ENCODE results near the gene CASZ1.

CASZ1 gene

DNA sequence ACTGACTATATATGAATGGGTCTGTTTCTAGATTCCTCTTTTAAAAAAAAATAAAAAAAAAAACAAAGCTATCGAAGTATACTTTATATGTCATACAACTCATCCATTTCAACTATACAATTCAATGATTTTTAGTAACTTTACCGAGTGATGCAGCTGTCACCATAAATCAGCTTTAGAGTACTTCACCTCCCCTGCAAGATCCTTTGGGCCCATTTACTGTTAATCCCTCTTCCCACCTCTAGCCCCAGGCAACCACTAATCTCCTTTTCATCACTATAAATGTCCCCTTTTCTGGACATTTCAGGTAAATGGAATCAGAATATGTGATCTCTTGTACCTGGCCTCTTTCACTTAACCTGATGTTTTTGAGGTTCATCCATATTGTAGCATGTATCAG is 187.8 kb downstream of the CASZ1 start:
- no peak for DNase-seq (ENCODE audit: low read depth in 2 of 2)

DNA sequence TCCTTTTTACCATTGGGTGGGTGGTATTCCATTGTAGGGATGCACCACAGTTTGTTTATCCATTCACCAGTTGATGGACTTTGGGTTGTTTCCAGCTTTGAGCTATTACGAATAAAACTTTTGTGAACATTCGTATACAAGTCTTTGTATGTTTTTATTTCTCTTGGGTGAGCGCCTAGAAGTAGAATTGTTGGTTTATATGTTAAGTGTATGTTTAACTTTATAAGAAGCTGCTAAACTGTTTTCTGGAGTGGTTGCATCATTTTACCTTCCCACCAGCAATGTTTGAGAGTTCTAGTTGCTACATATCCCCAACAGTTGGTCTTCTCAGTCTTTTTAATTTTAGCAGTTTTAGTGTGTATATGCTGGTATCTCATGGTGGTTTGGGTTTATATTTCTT is 189.2 kb downstream of the CASZ1 start:
- DNase-seq (ENCODE audit: low read depth in 2 of 2): no peak

DNA sequence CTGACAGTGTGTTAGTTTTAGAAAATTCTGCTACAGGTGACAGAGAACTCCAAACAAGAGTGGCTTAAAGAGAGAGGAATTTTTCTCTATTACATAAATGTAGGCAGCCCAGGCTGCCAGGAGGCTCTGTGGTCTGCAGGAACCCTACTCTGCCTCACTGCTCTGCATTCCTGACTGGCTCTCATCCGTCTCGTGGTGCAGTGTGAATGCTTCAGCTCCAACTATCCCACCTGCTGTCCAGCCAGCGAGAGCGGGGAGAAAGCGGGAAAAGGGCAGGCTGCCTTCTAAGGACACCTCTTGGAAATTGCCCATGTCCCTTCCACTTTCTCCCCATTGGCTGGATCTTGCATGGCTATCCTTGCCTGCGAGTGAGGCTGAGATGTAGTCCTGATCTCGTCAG is 190.4 kb downstream of the CASZ1 start:
- DNase-seq (ENCODE audit: low read depth in 2 of 2): no peak

DNA sequence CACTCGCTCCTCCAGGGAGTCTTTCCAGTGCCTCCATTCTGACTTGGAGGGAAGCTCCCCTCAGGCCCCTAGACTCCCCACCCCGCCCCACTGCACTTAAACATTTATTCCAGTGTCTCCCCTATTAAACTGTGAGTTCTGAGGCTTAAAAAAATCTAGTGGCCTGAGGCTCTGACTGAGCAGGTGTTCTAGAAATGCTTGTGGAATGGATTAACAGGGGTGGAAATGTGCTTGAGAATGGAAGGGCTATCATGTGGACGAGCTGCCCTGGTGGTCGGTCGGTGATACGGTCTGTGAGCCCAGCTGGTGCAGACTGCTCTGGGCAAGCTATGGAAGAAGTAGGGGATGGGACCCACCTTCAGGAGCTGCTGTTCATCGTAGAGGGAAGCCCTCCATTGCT is 191.5 kb downstream of the CASZ1 start:
- no peak for DNase-seq (ENCODE audit: low read depth in 2 of 2)

DNA sequence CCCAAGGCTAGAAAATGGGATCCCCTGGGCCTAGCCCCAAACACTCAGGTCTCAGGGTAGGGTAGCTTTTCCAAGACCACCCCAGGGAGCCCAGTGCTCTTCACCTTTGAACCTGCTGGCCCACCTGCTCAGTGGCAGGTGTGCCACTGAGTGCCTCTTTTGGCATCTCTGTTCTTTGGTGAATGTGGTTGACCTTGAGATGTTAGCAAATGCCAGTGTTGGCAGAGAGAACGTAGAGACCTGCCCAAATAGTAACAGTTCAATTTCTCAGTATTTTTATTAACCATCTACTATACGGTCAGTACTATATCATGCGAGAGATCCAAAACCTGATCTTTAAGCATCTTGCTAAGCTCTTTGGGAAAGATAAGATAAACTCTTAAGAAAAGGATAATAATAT is 193.5 kb downstream of the CASZ1 start:
- DNase-seq (ENCODE audit: low read depth in 2 of 2): no peak

DNA sequence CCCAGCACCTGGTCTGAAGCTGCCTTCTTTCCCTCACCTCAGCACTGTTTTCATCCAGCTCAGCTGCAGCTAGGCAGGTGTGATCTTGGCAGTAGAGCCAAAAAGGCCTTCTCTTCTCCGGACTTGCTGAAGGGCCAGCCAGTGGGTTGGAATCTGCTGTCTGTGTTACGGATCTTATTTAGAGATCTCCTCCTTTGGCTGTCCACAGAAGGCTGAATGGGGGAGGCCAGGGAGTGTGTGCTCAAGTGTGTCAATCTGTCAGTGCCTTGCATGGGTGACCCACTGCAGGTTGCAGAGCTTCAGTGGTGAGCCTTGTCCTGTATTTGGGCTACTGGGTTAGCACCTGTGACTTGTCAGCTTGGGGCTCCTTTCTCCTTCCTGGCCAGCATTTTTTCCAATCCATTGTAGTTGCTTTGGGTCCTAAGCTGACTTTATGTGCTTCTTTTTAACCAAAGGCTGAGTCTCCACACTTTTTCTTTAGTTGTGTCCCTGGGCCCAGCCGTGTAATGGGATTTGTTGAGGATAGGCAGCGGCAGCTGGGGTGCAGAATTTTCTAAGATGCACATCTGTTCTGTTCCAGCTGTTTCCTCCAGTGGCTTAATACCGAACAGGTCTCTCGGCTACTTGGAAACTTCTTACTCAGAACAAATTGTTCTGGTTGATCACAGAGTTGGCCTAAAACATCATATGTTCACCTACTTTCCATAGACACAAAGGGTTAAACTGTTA is 194.9 kb downstream of the CASZ1 start:
- no peak for DNase-seq (ENCODE audit: low read depth in 2 of 2)

DNA sequence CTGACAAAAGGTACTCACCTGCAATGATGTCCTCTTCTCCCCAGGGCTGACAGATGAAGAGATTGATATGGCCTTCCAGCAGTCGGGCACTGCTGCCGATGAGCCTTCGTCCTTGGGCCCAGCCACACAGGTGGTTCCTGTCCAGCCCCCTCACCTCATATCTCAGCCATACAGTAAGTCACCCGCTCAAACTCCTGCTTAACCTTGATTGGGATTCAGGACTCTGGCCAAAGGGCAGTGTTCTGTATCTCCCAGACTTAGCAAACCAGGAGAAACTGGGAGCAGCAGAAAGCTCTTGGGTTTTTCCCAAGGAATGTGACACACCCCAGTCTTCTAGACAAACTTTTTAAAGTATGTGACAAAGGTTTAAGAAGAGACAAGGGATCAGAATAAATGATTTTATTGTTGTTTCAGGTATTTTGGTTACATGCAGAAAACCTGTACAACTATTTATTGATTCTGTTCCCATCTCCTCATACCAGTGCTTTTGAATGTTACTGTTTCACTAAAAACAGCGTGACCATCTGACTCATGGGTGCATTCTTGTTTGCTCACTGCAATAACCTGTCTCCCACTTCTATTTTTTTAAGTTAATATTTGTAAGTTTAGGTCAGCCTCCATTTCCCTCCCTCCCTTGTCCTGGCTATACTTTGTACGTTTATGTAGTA is 197.1 kb downstream of the CASZ1 start:
- DNase-seq (ENCODE audit: low read depth in 2 of 2): no peak

DNA sequence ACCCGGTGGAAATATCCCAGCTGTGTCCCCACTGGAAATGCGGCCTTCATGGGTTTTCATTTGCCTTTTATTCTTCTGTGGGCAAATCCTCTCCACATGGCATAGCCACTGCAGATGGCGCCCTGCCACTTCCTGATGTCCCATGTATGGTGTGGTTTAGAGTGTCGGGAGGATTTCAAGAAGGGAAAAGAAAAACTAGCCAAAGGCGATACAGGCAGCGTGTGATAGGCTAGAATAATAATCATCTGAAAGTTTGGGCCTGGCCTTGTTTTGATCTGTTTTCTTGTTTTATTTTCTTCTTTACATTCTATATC is 198.1 kb downstream of the CASZ1 start:
- no peak for DNase-seq (ENCODE audit: low read depth in 2 of 2)

DNA sequence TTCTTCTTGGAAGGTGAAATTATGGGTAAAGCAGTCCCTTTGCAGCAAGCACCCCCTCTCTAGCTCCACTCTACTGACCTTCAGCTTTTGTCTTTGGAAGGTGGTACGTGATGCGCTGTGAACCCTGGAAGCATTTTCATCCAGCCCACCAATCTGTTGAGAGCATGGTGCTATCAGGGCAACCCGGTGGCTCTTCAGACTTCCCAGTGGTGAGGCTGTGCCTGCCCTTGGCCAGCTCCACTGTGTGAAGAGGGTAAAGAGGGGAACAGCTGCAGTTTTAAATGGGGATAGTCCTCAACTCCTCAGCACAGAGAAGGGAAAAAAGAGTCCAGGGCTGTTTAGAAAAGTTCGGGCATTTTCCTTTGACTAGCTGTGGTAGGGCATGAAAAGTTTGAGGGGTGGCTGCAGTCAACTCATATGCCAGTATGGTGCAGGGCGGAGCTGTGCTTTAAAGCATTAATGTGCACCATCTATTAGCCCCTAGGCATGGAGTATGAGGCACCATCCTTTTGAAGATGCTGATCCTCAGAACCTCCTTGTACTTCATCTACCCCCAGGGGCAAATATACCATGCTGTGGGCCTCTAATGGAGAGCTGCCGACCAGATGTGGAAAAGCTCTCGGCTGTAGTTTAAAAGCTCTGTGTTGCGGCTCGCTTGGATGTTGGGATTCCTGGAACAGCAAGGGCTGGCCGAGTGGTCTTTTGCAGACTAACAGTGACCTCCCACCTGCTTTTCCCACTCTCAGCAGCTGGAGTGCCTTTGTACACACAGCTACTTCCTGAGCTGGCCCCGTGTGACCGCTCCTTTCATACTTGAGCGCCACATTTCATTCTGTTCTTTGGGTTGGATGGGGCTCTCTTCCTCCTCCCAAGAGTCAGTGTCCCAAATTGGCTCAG is 198.7 kb downstream of the CASZ1 start:
- no peak for DNase-seq (ENCODE audit: low read depth in 2 of 2)

DNA sequence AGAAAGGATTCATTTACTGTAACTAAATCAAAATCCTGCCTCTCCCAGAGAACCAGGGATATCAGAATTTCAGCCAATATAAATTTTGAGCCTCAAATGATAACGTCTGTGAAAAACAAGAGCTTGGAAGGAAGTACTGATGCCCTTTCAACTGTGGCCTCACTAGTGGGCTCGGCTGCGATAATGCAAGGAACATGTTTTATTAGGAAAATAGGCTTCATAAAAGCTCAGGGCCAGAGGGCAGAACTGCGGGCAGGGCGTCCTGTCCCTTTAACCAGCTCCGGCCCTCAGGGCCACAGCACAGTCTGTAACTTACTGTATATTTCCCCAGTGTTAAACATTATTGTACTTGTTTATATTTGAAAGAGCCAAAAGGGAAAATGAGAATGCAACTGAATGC is 199.7 kb downstream of the CASZ1 start:
- DNase-seq (ENCODE audit: low read depth in 2 of 2): no peak

DNA sequence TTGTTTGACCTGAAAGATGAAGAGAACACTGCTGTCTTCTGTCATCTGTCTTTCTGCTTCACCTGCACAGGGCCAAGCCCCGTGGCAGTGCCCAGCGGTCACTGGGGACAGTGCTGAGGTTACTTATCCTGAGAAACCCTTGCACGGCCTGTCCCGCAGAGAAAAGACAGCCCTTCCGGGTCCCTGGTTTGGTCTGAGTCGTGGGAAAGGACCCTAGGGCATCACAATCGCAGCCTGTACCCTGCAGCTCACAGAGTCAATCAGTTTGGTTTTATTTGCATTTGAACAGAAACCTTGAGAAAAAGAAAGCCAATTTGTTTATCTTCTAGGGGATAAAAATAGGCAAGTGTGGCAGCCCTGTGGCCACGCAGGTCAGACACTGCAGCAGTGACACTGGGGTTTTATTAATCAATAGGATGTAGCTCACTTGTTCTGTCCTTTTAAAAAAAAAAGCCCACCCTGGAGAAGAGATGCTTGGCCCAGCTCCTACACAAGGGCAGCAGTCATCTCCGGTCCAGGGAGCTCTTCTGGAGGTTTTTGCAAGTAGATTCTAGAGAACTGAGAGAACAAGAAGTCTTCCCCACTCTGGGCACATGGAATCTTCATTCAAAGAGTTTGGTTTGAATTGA is 201.7 kb downstream of the CASZ1 start:
- DNase-seq (ENCODE audit: low read depth in 2 of 2): no peak

DNA sequence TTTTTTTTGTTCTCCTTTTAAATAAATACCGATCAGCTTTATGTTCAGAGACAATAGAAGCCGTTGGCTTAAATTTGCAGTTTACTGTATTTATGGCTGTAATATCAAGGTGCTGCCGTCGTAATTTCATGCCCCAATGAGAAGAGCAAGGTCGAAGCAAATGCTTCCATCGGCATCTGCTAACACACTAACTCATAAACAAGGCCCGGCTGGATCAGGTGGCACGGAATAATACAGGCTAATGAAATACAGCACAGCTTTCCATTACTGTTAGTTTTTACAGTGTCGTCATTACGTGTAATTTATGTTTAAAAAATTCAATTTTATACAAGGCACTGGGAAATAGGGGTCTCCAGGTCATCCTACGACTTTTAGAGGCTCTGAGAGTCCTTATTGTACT is 202.7 kb downstream of the CASZ1 start:
- no peak for DNase-seq (ENCODE audit: low read depth in 2 of 2)

DNA sequence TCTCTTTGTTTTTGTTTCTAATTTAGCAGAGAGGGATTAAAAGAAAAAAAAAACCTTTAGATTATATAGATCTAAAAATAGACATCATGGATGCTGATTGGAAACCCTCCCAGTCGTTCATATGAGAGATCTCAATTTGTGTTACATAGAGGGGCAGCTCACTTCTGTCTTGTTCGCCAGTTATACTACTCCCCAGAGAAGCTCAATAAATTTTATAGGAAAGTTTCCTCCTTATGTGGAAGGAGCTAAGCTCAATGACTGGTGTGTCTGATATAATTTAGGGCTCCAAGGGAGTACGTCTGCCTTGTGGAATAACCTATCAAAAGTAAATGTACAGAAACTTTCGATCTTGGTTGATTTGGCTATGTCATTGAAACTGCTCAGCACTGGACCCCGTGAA is 204.1 kb downstream of the CASZ1 start:
- DNase-seq (ENCODE audit: low read depth in 2 of 2): no peak

DNA sequence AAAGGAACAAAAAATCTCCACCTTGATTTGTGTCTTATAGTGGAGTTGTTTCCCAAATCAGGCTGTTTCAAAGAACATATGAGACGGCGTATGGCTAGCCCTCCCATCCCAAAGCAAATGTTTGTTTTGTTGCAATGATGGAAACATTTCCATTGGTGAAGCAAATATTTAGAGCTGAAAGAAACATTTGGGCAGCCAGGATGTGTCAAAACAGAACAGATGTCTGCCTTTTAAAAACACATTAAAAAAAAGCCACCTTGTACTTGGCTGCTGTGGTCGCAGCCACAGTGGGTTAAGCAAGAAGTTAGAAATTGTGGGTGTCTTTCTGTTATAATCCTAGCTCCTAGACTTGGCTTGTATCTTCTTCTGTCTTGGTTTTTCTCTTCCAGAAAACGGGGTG is 205.4 kb downstream of the CASZ1 start:
- no peak for DNase-seq (ENCODE audit: low read depth in 2 of 2)

DNA sequence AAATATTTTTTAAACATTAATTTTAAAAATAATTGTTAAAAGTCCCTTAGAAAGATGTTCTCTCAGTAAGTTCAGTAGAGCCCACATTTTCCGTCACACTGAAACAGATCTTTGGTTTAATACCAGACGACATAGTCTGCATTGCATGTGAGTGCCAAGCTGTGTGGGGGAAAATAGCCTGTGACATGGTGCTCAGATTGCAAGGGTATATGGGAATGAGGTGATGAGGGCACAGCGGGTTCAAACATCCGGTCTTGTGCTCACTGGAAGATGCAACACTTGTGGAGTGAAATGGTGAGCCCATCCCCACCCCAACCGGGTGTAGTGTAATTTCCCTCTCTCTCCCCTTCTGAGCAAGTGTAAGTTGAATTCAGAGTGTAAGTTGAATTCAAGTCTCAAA is 207.4 kb downstream of the CASZ1 start:
- DNase-seq (ENCODE audit: low read depth in 2 of 2): no peak

DNA sequence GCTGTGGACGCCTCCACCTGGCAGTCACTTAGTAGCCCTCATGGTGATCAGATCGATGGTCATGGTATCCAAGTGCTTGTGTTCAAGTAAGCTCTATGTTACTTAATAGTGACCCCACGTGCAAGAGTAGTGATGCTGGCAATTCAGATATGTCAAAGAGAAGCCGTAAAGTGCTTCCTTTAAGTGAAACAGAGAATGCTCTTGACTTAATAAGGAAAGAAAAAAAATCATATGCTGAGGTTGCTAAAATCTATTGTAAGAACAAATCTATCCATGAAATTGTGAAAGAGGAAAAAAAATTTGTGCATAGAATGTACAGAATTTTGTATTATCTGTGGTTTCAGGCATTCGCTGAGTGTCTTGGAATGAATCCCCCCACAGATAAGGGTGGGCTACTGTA is 207.8 kb downstream of the CASZ1 start:
- DNase-seq (ENCODE audit: low read depth in 2 of 2): no peak
